Right cardiac atrium (tissue), 5 donors: ENCODE results near the gene RGS12. TPM values are rescaled to one million over a fixed set of nuclear protein-coding genes. Genes with fewer than 3 reads are reported as not detected.
A peak's percentile ranks its signal among the peaks of the same experiment; 100 is the strongest.

Source experiments
- ATAC-seq, 2 donors: fragments of 200-7000 bp; cut with Tn5 transposase; one replicate each; pipeline versions ENCODE4 v1.8.0 to v1.9.1; 2020; ENCODE audit warnings: moderate library complexity in 2 of 2, mild to moderate bottlenecking in 1 of 2
- DNase-seq, 3 donors: peaks; one replicate each; pipeline ENCODE4 v3.0.0-alpha.2; 2020
- H3K27ac ChIP-seq: one replicate; pipeline ENCODE4 v1.5.1; 2013; ENCODE audit warnings: mild to moderate bottlenecking, low read length, control low read depth, moderate library complexity
- H3K27me3 ChIP-seq: one replicate; pipeline ENCODE4 v1.6.1; 2013; ENCODE audit not compliant: control insufficient read depth, insufficient read depth
- H3K4me1 ChIP-seq: one replicate; pipeline ENCODE4 v1.6.1; 2013; ENCODE audit warnings: low read length; ENCODE audit not compliant: control insufficient read depth, insufficient read depth
- H3K4me3 ChIP-seq: one replicate; pipeline ENCODE4 v1.5.1; 2013; ENCODE audit warnings: low read length, control low read depth
- H3K9me3 ChIP-seq: one replicate; pipeline ENCODE4 v1.6.1; 2013; ENCODE audit warnings: low read length; ENCODE audit not compliant: control insufficient read depth
- WGBS: extraction: QIAGEN DNeasy Blood & Tissue Kit; methylation state at CpG from one replicate; pipeline ENCODE4 v1.1.7; 2013; 5-methylcytosine and 5-hydroxymethylcytosine counted together
- intact Hi-C, 4 donors: fragments of 100-400 bp; cut with DNase I; formaldehyde crosslinking; loops; one replicate each; pipeline versions ENCODE4 v1.11.0 to v1.14.0; 2022 to 2023
- polyA plus RNA-seq: library from polyadenylated mRNA; stranded (reverse); fragments of 200-250 nt; gene quantifications from one replicate; pipeline ENCODE4 v1.2.3, GENCODE V29; 2013
- total RNA-seq, 4 donors: library from RNA; stranded (reverse); fragmentation: NEBNext Ultra II Directional; extraction: Animal tissue kit (Norgen Biotek cat#: 25700); gene quantifications; one replicate each; pipeline ENCODE4 v1.2.1, GENCODE V29; 2021
- donor health status: healthy with polysubstance abuse.
- donor health status: DM: no; HTN: yes; CAD: no.
- donor health status: DM: no; HTN: no; CAD: no.
- donor health status: DM: no; HTN: yes; CAD: no; lungs with severe emphysema.
- donor health status: DM: yes; HTN: yes; CAD: no.

RGS12 gene
- total and polyA plus RNA-seq, 5 donors: 11.6 to 20.8 (median 15.1) TPM

GRCh38 chr4:3302173-3302785, 9.5 kb downstream of the RGS12 start:
- ATAC-seq: no peak
- Histone ChIP-seq H3K4me1 (peaks cover 14% of the 10 kb centered on the region), H3K4me3 (no peak overlapping the region), H3K27ac (no peak overlapping the region), H3K27me3 (no peaks in the 10 kb centered on the region), H3K9me3 (no peaks in the 10 kb centered on the region)
- DNase-seq: peak in 1 of 3 donors; percentile 61
- 67% methylated on average over 17 of the region's 17 CpGs for WGBS
- intact Hi-C loops: no loop called here

DNA sequence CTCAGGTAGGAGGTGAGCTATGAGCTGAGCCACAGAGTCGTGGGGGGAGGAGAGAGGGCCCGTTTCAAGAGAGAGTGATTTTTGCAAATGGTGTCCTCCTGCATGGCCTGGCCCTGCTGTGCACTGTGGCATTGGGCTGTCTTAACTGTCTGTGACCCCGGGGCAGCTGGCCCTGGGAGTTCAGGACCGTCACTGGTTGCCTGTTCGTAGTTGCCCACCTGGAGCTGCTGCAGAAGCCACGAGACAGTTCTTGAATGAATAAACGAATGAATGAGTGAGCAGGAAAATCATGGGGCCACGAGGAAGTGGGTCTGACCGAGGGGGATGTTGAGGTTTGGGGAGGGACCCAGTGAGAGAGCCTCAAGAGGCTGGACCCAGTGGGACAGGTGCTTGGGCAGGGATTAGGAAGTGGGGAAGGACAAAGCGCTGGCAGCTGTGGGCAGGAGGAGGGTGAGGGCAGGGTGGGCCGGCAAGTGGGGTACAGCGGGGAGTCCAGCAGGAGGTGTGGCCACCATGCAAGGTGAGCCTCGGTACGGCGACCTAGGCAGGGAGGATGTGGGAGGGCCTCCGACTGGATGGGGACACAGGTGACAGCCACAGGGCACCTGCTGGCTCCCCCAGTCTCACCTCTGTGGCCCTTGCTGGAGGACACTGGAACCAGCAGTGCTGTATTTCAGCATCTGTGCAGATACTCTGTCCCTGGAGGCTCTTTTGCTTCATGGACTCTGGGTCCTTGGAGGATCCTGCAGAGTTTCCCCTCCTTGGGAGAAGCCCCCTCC, 10.2 kb downstream of the RGS12 start:
- 84% methylated on average over 16 of the region's 16 CpGs for WGBS
- no peaks in the 10 kb centered on the region for H3K9me3 ChIP-seq
- ATAC-seq (no peak), DNase-seq (peak in 1 of 3 donors; percentile 34)
- no peak overlapping the region for H3K4me3 ChIP-seq
- H3K27me3 ChIP-seq: no peaks in the 10 kb centered on the region
- intact Hi-C loops: no loop called here
- H3K4me1 ChIP-seq: peaks cover 14% of the 10 kb centered on the region
- H3K27ac ChIP-seq: no peak overlapping the region

DNA sequence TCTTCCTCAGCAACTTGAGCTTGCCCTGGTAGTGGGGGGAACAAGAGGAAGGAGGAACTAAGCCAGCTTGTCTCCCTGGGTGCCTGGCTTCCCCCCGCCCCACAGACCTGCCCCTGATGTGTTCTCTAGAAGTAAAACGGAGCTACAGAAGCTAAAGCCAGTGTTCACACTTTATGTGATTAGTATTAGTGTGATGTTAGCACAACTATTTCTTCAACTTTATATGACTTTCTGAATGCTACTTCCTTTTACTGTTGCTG, 10.7 kb downstream of the RGS12 start:
- ATAC-seq (no peak), DNase-seq (no peak)
- H3K27ac ChIP-seq: no peak overlapping the region
- H3K9me3 ChIP-seq: no peaks in the 10 kb centered on the region
- WGBS: 82% methylated on average over 2 of the region's 2 CpGs
- H3K27me3 ChIP-seq: no peaks in the 10 kb centered on the region
- intact Hi-C loops: no loop called here
- peaks cover 14% of the 10 kb centered on the region for H3K4me1 ChIP-seq
- H3K4me3 ChIP-seq: no peak overlapping the region

DNA sequence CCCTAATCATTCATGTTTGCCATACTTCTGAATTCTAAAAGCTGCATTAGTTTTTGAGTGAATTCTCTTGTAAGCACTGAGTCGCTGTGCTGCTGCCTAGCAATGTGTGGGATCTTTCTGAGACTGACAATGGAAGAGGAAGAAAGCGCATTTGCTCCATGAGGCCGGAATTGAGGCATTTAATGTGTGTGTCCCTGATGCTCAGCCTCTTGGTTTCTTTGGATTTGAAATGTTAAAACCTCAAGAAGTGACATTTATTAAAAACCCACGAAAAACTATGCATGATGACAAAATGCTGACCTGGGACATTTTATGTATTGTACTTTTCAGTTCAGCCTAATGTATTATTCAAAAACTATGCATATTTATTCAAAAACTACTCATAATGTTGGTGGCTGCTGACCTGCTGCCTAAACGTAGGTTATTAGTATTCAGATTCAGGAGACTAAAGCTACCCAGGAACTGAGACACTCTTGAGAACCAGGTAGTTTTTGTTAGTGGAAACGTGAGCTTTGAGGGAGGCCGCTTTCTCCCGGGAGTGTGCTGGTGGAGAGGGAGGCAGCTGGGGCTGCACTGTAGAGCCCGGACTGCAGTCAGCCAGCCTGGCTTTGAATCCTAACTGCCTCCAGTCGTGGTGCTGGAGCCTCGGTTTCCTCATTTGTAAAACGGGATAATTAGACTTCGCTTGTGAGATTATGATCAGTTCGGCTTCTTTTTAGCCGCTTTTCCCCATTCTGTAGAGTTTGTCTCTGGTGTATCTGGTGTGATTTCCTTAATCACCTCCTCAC, 11.3 kb downstream of the RGS12 start:
- intact Hi-C loops: no loop called here
- Histone ChIP-seq H3K9me3 (no peaks in the 10 kb centered on the region), H3K4me1 (peaks cover 14% of the 10 kb centered on the region), H3K27me3 (no peaks in the 10 kb centered on the region), H3K27ac (no peak overlapping the region), H3K4me3 (no peak overlapping the region)
- WGBS: 66% methylated on average over 15 of the region's 15 CpGs
- DNase-seq (peak in 1 of 3 donors; percentile 22), ATAC-seq (peak in 1 of 2 donors; percentile 22)

DNA sequence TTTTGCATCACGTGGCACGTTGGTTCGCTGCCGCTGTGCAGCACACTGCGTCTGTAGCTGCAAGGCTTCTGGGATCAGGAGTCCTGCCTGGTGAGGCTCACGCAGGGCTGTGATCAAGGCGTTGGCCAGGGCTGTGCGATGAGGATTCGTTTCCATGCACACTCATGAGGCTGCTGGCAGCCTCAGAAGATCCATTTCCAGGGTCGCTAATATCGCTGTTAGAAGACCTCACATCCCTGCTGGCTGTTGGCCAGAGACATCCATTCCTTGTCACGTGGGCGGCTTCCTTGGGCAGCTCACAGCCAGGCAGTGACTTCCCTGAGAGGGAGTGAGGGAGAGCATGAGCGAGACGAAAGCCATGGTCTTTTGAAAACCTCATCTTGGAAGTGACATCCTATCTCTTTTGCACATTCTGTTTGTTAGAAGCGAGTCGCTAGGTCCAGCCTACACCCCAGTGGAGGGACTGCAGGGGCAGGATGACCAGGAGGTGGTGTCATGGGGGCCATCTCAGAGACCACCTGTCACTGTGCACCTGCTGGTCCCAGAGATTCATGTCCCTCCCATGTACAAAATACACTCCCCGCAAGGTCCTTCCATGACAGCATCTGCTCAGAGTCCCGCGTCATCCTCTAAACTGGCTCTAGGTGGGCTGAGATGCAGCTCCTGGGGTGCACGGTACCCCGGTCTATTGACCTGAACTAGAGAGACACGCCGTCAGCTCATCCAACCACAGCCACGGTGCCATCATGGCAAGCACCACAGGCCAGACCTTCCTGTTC, 12.2 kb downstream of the RGS12 start:
- WGBS: 44% methylated on average over 25 of the region's 25 CpGs
- Histone ChIP-seq H3K9me3 (no peaks in the 10 kb centered on the region), H3K27me3 (no peaks in the 10 kb centered on the region), H3K27ac (no peak overlapping the region), H3K4me3 (no peak overlapping the region), H3K4me1 (peaks cover 14% of the 10 kb centered on the region)
- ATAC-seq (peak; percentile 69 to 80), DNase-seq (peak; percentile 75 to 80 (median 78))
- intact Hi-C loops: no loop called here

GRCh38 chr4:3305610-3306371, 13.0 kb downstream of the RGS12 start:
- Histone ChIP-seq H3K9me3 (no peaks in the 10 kb centered on the region), H3K4me1 (peaks cover 14% of the 10 kb centered on the region), H3K27ac (no peak overlapping the region), H3K27me3 (no peaks in the 10 kb centered on the region), H3K4me3 (no peak overlapping the region)
- peak; percentile 4 to 79 for ATAC-seq
- peak in 1 of 3 donors; percentile 52 for DNase-seq
- intact Hi-C loops: no loop called here
- WGBS: 60% methylated on average over 9 of the region's 9 CpGs

DNA sequence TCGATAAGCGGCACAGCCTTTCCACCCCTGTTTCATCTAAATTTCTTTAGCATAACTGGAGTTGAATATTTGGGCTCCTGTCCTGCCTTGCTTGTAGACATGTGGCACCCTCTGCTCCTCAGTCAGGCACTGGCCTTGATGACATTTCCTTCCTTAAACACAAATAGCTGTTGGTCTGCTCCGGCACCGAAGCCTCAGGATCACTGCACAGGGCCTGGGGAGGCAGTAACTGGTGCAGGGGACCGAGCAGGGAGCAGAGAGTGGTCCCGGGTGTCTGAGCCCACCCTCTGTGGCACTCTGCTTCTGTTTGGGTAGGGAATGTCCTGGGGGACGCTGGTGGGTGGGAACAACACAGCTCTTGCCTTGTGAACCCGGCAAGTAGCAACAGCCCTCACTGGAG, 13.6 kb downstream of the RGS12 start:
- ATAC-seq (no peak), DNase-seq (peak in 1 of 3 donors; percentile 9)
- 64% methylated on average over 8 of the region's 8 CpGs for WGBS
- intact Hi-C loops: no loop called here
- H3K4me3 ChIP-seq: no peak overlapping the region
- H3K9me3 ChIP-seq: no peaks in the 10 kb centered on the region
- H3K27ac ChIP-seq: no peak overlapping the region
- H3K4me1 ChIP-seq: peaks cover 14% of the 10 kb centered on the region
- no peaks in the 10 kb centered on the region for H3K27me3 ChIP-seq

GRCh38 chr4:3307060-3307459, 14.2 kb downstream of the RGS12 start:
- Histone ChIP-seq H3K27me3 (no peaks in the 10 kb centered on the region), H3K4me3 (no peak overlapping the region), H3K4me1 (peaks cover 14% of the 10 kb centered on the region), H3K27ac (no peak overlapping the region), H3K9me3 (no peaks in the 10 kb centered on the region)
- DNase-seq (peak in 2 of 3 donors; percentile 23), ATAC-seq (no peak)
- intact Hi-C loops: no loop called here
- WGBS: 93% methylated on average over 20 of the region's 20 CpGs

DNA sequence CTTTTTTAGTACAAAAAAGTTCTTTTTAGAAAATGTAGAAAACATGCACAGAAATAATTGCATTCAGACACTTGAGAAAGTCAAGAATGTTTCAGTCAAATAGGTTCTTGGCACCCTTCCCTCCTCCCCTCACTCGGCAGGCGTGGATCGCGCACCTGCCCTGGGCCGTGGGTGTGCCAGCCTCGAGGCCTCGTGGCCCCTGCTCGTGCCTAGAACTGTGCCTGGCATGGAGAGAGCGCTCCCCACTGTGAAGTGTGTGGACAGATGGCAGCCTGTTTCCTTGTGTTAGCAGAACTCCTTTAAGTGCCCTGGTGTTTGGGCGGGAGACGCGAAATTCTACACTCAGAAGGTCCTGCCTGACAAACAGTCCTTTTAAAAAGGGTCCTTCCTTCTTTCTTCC, 14.7 kb downstream of the RGS12 start:
- H3K4me3 ChIP-seq: no peak overlapping the region
- DNase-seq (peak; percentile 10 to 30 (median 18)), ATAC-seq (no peak)
- WGBS: 92% methylated on average over 12 of the region's 12 CpGs
- H3K4me1 ChIP-seq: peaks cover 14% of the 10 kb centered on the region
- H3K9me3 ChIP-seq: no peaks in the 10 kb centered on the region
- intact Hi-C loops: no loop called here
- no peak overlapping the region for H3K27ac ChIP-seq
- H3K27me3 ChIP-seq: no peaks in the 10 kb centered on the region

GRCh38 chr4:3307891-3308575, 15.2 kb downstream of the RGS12 start:
- H3K4me3 ChIP-seq: no peak overlapping the region
- 93% methylated on average over 31 of the region's 31 CpGs for WGBS
- H3K27ac ChIP-seq: no peak overlapping the region
- intact Hi-C loops: no loop called here
- H3K27me3 ChIP-seq: no peaks in the 10 kb centered on the region
- DNase-seq (peak; percentile 6 to 46 (median 40)), ATAC-seq (no peak)
- H3K4me1 ChIP-seq: peaks cover 14% of the 10 kb centered on the region
- H3K9me3 ChIP-seq: no peaks in the 10 kb centered on the region
